H7 (cell line): ENCODE results near the gene CFAP58. TPM values are rescaled to one million over a fixed set of nuclear protein-coding genes. Genes with fewer than 3 reads are reported as not detected.

Source experiments
- DNase-seq: peaks from one replicate; pipeline ENCODE4 v3.0.0; 2012
- H3K27me3 ChIP-seq: 2 replicates; pipeline ENCODE4 v1.6.0; 2011; ENCODE audit warnings: mild to moderate bottlenecking, low read length; ENCODE audit not compliant: control insufficient read depth, insufficient read depth
- H3K36me3 ChIP-seq: replicated peaks from 2 replicates; pipeline ENCODE4 v1.5.1; 2011; ENCODE audit warnings: low read length; ENCODE audit not compliant: control insufficient read depth, insufficient read depth
- H3K4me3 ChIP-seq: 2 replicates; pipeline ENCODE4 v1.5.1; 2011; ENCODE audit warnings: low read depth, mild to moderate bottlenecking, control low read depth, low read length, moderate library complexity; ENCODE audit not compliant: insufficient read depth
- total RNA-seq: library from RNA; depleted of rRNA; stranded (reverse); fragments of >200 nt; shearing (Covaris generic); gene quantifications from 2 replicates; pipeline ENCODE4 v1.2.3, GENCODE V29; 2014

The CFAP58 gene
- total RNA-seq, 1 experiment from 2014 or later = 0.62 TPM

- Histone ChIP-seq H3K27me3 (no peaks in the 10 kb centered on the region), H3K4me3 (no peak overlapping the region), H3K36me3 (peaks cover 20% of the 10 kb centered on the region)
- DNase-seq = no peak
Measured at GRCh38 chr10:104317726-104318299, 35.8 kb upstream of the CFAP58 start.

DNA sequence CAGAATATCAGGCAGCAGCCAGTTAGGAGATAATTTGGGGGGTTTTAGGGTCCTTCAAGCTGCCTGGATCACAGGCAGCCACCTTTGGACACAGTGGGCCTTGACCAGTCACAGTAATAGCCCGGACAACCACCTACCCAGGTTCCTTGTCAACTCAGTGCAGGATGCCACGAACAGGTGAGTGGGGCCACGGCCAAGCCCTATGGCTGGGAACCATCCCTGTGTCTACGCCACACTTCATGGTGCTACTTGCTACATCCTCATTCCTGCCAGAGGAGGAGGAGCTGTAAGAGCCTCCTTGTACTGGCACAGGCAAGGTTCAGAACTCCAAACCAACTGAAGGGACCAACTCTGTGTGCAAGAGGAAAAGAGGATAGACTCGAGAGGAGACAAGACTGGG is 35.3 kb upstream of the CFAP58 start:
- Histone ChIP-seq H3K4me3 (no peak overlapping the region), H3K36me3 (peaks cover 16% of the 10 kb centered on the region), H3K27me3 (no peaks in the 10 kb centered on the region)
- no peak for DNase-seq

GRCh38 chr10:104318810-104319741 is 34.6 kb upstream of the CFAP58 start:
- DNase-seq = peak; percentile 39
- H3K27me3 ChIP-seq = no peaks in the 10 kb centered on the region
- peaks cover 9% of the 10 kb centered on the region for H3K36me3 ChIP-seq
- H3K4me3 ChIP-seq = no peak overlapping the region

DNA sequence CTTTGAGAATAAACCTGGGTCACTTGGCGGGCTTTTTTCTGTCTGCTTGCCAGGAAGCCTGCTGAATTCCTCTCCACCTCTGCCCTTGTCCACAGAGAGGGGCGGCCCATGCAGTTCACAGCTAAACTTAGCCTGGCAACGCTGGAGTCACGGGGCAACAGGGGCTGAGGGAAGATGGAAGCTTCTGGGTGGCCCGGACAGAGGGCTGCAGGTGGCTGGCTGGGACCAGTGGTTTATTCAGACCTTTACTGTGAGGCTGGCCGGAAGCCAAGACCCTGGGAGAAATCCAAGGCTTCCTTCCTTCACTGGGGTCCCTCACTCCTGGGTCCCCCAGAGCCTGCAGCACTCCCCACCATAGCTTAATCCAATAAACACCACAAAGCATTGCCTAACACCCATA is 32.4 kb upstream of the CFAP58 start:
- H3K27me3 ChIP-seq = no peaks in the 10 kb centered on the region
- H3K36me3 ChIP-seq = peaks cover 2% of the 10 kb centered on the region
- DNase-seq = no peak
- no peak overlapping the region for H3K4me3 ChIP-seq

- H3K36me3 ChIP-seq = peaks cover 2% of the 10 kb centered on the region
- no peak overlapping the region for H3K4me3 ChIP-seq
- DNase-seq = peak; percentile 20
- H3K27me3 ChIP-seq = no peaks in the 10 kb centered on the region
Measured at GRCh38 chr10:104321725-104322415, 31.8 kb upstream of the CFAP58 start.

DNA sequence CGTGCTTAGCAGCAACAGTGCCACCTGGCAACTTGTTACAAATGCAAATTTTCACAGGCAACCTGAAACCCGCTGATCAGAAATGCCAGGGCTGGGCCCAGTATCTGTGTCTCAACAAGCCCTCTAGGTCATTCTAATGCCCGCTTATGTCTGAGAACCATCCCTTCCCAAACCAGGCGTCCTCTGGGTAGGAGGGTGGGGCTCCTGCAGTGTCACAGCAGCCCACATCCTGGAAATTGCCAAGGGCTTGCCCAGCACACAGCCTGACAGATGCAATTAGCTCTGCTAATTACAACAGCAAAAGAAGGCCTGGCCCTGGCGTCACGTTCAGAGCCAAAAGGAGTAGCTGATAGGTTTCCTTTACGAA is 31.2 kb upstream of the CFAP58 start:
- Histone ChIP-seq H3K4me3 (no peak overlapping the region), H3K36me3 (peaks cover 2% of the 10 kb centered on the region), H3K27me3 (no peaks in the 10 kb centered on the region)
- DNase-seq = peak; percentile 29

DNA sequence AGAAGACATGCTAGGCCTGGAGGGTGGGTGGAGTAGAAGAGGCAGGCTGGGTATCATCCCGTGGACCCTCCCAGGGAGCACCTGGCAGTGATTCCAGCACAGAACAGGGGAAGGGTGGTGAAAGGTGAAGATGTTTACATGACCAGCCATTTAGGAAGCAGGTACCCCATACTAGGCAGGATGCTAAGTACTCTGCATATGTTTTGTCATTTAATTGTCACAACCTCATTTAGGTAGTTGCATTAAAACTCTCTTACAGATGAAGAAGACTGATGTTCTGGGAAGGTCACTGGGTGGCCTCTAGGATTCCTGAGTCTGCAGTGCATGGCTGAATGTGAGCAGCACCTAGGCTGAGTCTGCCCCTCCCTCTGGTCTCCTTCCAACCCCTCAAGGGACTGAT is 30.5 kb upstream of the CFAP58 start:
- Histone ChIP-seq H3K4me3 (no peak overlapping the region), H3K27me3 (no peaks in the 10 kb centered on the region), H3K36me3 (peaks cover 2% of the 10 kb centered on the region)
- peak; percentile 57 for DNase-seq

DNA sequence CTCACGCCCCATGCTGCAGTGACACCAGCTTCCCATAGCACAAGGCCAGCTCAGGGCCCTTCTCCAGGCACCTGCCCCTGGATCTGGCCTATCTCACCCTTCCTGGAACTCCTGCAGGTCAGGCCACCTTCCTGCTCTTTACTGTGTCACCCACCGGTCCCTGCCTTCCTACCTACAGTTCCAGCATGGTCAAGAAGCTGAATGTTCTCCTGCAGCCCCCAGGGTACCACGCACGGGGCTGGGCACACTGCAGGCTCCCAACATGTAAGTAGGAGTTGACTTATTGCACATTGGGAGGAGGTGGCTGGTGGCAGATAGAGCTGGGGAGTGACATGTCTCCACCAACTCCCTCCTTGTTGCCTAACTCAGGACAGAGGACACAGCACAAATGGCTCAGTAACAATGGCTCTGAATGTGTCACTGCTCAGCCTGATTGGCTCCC is 29.9 kb upstream of the CFAP58 start:
- no peaks in the 10 kb centered on the region for H3K27me3 ChIP-seq
- DNase-seq = no peak
- no peaks in the 10 kb centered on the region; the same call in 1 of the 2 replicates for H3K36me3 ChIP-seq
- H3K4me3 ChIP-seq = no peak overlapping the region

DNA sequence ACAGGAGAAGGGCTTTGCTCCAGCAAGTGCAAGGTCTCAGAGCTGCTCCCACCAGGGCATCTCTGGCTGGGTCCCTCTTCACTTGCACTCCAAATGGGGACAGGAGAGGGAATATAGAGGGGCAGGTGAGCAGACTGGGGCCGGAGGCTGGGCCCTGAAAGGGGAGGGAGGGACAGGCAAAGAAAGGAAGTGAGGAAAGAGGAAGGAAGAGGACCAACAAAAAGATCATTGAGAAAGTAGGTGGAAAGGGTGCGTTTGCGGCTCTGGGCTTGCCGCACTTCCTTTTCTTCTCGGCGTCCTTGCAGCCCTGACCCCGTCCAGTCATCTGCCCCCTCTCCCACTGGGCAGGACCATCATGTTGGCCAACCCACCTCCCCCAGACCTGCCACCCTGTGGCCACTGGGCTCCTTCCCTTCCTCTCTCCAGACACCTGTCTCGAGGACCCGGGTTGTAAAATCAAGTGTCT is 29.4 kb upstream of the CFAP58 start:
- DNase-seq = peak; percentile 40
- no peaks in the 10 kb centered on the region for H3K27me3 ChIP-seq
- no peaks in the 10 kb centered on the region; the same call in 1 of the 2 replicates for H3K36me3 ChIP-seq
- no peak overlapping the region for H3K4me3 ChIP-seq

DNA sequence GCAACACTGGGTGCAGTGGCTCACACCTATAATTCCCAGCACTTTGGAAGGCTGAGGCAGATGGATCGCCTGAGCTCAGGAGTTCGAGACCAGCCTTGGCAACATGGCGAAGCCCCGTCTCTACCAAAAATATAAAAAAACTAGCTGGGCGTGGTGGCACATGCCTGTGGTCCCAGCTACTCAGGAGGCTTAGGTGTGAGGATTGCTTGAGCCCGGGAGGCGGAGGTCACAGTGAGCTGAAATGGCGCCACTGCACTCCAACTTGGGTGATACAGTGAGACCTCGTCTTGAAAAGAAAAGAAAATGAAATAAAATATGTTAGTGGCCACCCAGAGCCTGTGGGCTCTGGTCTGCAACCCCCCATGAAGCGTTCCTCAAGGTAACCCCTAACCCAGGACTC is 28.7 kb upstream of the CFAP58 start:
- H3K4me3 ChIP-seq = no peak overlapping the region
- no peaks in the 10 kb centered on the region; the same call in 1 of the 2 replicates for H3K36me3 ChIP-seq
- no peak for DNase-seq
- H3K27me3 ChIP-seq = no peaks in the 10 kb centered on the region

GRCh38 chr10:104325436-104326435 is 27.9 kb upstream of the CFAP58 start:
- Histone ChIP-seq H3K27me3 (no peaks in the 10 kb centered on the region), H3K4me3 (no peak overlapping the region), H3K36me3 (no peaks in the 10 kb centered on the region; the same call in 1 of the 2 replicates)
- peak; percentile 11 for DNase-seq

DNA sequence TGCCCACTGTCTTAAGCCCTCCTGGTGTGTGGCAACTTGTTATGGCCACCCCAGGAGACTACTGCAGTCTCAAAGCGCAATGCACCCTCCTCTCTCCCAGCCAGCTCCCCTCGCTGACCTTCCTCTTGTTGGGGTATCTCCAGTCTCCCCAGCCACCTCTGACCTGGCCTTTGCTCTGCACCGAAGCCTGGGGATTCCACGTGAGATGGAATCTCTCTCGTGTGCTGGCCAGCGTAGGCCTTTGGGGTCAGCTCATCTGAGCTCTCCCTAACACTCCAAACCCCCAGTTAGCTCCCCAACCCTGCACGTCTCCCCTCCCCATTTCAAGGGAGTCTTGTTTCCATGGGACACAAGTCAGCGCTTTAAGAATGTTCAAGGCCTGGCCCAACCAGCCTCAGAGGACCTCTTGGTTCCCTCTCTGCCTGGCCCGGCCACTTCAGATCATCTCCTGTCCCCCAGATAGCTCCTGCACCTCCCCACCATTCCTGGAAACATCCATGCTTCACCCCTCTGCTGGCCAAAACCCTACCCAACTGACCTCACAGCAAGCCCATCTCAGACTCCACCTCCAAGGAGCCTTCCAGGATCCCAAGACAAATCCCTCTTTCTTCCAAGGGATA is 26.5 kb upstream of the CFAP58 start:
- Histone ChIP-seq H3K36me3 (no peaks in the 10 kb centered on the region; the same call in 1 of the 2 replicates), H3K4me3 (no peak overlapping the region), H3K27me3 (no peaks in the 10 kb centered on the region)
- peak; percentile 21 for DNase-seq
